GM19328 (cell line): ENCODE data around the gene FGFR2.
"Not testable (repeated sequence)": the region's sequence is repeated elsewhere in the genome, so short reads cannot be mapped to it uniquely, and the experiment has no call there.

Experiments used
- ATAC-seq: cut with Tn5 transposase; IDR thresholded peaks from one replicate; pipeline ENCODE4 v1.9.1; 2021; ENCODE audit warnings: mild to moderate bottlenecking, moderate library complexity; ENCODE audit not compliant: unreplicated experiment

Gene FGFR2

DNA sequence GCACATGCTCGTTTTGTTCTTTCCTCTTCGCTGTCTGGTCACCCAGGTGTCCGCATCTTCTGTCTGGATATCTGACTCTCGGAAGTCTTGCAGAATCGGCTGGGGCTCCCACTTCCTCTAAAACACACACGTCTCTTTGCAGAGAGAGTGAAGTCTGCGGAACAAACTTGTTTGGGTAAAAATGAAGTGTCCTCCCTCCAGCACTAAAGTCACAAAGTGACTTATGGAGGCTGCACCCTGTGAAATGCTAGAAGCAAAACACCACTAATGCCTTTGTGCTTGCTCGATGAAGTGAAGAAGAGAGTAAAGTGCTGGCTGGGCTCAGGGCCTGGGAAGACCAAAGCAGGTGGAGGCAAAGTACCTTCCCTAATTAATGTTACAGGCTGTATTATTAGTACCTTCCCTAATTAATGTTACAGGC, 71.4 kb downstream of the FGFR2 start:
- ATAC-seq: no peak

GRCh38 chr10:121526135-121526790, 72.0 kb downstream of the FGFR2 start:
- ATAC-seq: no peak

DNA sequence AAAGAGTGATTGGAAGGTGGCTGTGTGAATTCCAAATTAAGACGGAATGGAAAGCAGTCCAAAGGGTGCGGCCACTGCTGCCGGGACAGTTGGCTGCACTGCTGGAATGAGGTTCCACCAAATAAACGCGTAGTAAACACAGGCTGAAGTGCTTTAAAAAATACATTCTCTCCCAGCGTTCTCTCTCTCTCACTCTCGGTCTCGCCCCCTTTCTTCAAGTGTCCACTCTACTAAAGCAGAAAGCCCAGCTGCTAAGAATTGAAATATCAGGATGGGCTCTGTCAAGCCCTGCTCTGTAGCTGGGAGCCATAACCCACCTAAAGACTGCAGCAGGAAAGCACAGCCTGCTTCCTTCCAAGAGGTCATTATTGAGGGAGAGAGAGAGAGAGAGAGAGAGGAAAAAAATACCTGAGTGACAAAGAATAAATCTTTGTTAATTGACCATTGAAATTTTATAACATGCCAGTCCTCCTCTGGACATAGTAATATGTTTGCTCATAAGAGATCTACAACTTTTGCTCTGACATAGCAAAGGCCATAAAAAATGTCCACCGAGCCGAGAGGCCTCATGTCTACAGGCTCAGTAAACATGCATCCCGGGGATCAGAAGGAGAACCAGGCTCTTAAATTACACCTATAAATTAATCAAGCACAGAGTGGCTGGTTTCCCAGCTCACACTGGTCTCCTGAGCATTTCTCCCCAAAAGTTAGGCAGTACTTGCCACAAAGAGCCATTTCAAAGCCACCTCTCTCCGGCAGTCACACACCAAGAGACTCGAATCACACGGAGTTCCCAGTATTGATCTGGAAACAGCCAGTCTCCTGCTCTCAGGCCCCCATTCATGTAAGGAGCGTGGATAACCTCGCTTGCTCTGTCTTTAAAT, 72.8 kb downstream of the FGFR2 start:
- ATAC-seq: no peak

- no peak for ATAC-seq
These were observed 74.0 kb downstream of the FGFR2 start for GRCh38 chr10:121524157-121524817.

- ATAC-seq: no peak
These were observed 75.4 kb downstream of the FGFR2 start for GRCh38 chr10:121522831-121523230.

GRCh38 chr10:121521794-121522556, 76.3 kb downstream of the FGFR2 start:
- ATAC-seq: no peak

GRCh38 chr10:121520526-121520925, 77.7 kb downstream of the FGFR2 start:
- not testable (repeated sequence) for ATAC-seq

DNA sequence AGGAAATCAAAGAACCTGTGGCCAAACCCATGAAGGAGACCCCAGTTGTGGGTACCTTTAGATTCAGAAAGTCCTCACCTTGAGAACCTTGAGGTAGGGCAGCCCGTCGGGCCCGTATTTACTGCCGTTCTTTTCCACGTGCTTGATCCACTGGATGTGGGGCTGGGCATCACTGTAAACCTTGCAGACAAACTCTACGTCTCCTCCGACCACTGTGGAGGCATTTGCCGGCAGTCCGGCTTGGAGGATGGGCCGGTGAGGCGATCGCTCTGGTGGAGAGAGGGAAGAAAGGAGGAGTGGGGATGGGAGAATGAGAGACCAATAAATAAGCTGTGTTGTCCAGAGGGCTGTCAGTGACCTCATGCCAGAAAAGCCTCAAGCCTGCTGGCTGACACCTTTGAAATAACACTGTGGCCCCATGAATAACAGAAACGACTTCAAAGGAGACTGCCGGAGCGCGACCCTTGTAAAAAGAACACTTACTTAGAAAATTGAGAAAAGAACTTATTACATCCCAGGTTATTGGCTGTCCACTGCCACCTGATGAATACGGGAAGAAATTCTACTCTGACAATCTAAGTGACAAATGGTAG, 78.2 kb downstream of the FGFR2 start:
- ATAC-seq: no peak

DNA sequence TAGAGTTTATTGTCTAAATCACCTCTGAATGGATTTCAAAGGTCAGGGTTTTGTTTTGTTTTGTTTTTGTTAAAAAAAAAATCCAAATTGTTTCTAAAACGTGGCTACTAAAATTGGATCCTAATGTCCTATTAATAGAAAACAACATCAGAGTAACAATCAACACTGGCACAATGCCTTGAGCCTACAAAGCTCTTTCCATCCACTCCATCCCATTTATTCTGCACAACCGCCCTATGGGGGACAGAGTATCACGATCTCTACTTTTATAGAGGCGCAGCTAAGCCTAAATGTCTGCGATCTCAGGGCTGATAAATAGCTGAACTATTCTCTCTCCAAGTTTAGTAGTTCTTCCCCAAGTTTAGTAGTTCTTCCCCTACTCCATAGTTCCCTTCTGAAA, 78.8 kb downstream of the FGFR2 start:
- no peak for ATAC-seq

- no peak for ATAC-seq
These were observed 79.9 kb downstream of the FGFR2 start for GRCh38 chr10:121518333-121518732.

GRCh38 chr10:121516093-121516865, 82.0 kb downstream of the FGFR2 start:
- no peak for ATAC-seq

DNA sequence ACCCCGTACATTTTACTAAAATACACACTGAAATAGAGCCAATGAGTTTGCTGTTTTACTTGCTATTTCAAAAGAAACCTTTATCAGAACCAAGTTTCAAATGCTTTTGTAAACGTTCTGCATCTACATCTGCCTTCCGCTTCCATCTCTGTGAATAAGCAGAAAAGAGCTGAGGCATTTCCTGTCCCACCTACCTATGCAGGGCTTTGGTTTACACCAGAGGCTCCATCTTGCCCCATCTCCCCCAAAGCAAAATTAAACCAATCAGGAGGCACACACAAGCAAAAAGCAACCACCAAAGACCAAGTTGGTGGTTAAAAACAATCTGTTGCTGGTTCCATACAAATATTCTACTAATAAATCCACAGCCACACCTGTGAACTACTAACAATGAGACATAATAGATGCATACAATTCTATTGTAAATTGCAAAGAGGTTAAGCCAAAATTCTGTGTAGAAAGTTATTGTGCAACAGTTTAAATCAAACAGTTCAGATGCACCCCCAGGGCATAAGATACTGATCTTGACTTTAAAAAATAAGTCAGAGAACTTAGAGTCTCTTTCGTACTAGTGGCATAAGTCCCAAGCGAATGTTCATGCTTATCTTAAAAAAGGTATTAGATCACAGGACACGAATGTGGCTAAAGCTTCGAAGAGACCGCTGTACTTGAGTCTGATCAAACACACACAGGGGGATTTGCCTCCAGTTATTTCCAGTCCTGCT, 83.9 kb downstream of the FGFR2 start:
- no peak for ATAC-seq

DNA sequence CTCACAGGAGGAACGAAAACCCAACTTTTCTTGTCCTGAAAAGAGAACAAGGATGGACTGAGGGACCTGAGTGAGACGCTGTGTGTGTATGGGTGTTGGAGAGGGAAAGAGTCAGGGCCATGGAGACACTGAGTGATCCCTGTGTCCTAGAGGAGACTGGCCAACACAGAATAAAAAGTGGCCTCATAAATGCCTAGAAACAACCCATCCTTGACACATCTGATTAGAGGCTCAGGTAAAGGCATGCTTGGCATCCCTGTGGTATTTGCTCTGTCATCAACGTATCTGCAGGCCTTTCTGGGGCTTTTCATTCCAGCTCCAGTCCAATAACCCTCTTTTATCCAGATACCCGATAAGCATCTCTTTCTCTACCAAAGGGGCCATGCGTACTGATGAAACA, 86.3 kb downstream of the FGFR2 start:
- no peak for ATAC-seq

GRCh38 chr10:121511460-121511859, 86.8 kb downstream of the FGFR2 start:
- no peak for ATAC-seq

- no peak for ATAC-seq
These were observed 88.0 kb downstream of the FGFR2 start for GRCh38 chr10:121510201-121510771.

- ATAC-seq: no peak
These were observed 88.4 kb downstream of the FGFR2 start for GRCh38 chr10:121509796-121510195.

GRCh38 chr10:121509112-121509511, 89.1 kb downstream of the FGFR2 start:
- ATAC-seq: no peak

GRCh38 chr10:121503587-121504051, 94.6 kb downstream of the FGFR2 start:
- no peak for ATAC-seq

DNA sequence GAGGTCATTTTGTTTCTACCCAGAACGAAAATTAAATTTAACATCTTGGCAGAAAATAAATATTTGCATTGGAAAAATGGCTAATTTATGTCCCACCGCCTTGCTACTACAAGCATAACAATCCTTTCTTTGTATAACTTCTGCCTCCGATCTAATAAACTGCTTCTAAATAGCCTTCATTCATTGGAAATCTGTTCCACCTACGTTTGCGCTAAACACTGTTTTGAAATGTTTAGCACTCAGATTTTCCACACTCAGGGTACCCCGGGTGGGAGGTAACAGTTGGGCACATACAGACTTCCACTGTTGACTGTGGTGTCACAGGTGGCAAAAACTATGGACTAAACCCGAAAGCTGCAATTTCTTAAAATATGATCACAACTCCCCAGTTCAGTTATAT, 96.4 kb downstream of the FGFR2 start:
- no peak for ATAC-seq
